ENCODE results near the gene GLIPR1.
"Not testable (repeated sequence)": the region's sequence is repeated elsewhere in the genome, so short reads cannot be mapped to it uniquely, and the experiment has no call there.

Gene GLIPR1

DNA sequence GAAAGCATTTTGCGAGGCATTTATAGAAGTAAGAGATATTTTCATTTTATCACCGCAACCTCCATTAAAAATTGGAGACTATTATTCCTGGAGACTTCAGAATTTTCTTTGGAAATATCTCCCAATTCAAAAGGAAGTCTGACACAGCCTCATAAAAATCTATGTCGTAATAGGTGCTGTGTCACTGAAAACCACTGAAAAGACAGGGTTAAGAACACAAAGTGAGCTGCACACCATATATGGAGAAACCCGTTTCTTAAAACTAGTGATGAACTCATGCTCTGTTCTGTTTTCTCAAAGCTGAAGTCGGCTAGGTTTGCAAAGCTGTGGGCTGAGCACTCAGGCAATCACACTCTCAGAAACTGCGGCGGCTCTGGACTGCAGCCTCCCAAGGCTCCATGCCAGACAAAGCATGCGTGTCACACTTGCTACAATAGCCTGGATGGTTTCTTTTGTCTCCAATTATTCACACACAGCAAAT is at the start of gene GLIPR1:
TSS of gene GLIPR1 (plus strand) at position 287 of the 481 bp plus-strand sequence. CDS start at position 413, 126 bp downstream.
- H3K4me3 Mint-ChIP-seq = peak within 1 kb of the TSS; percentile 90
- H3K27ac Mint-ChIP-seq = peak within 1 kb of the TSS; percentile 97
- H3K27me3 Mint-ChIP-seq = no peaks in the 10 kb centered on the region
- no peaks in the 10 kb centered on the region for H3K9me3 Mint-ChIP-seq (ENCODE audit: low read depth)
- peaks cover 9% of the 10 kb centered on the region for H3K36me3 Mint-ChIP-seq
- H3K4me1 Mint-ChIP-seq (ENCODE audit: low read depth) = peaks cover 92% of the 10 kb centered on the region

DNA sequence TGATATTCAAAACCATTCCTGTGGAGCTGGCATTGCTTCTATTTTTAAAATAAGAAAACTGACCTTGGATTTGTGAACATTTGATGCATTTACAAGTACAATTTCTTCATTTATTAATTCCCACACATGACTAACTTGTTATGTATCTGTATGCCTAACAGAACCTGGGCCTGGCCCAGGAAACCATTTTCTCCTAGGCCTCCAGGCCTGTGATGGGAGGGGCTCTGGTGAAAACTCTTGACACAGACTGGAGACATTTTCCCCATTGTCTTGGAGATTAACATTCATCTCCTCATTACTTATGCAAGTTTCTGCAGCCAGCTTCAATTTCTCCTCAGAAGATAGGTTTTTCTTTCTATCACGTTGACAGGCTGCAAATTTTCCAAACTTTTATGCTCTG is 47.6 kb upstream of the GLIPR1 start:
- Mint-ChIP-seq H3K9me3 (ENCODE audit: low read depth) (peaks cover 17% of the 10 kb centered on the region), H3K36me3 (peaks cover 8% of the 10 kb centered on the region), H3K4me1 (ENCODE audit: low read depth) (peaks cover 3% of the 10 kb centered on the region), H3K27ac (no peak overlapping the region), H3K4me3 (no peak overlapping the region), H3K27me3 (no peaks in the 10 kb centered on the region)

DNA sequence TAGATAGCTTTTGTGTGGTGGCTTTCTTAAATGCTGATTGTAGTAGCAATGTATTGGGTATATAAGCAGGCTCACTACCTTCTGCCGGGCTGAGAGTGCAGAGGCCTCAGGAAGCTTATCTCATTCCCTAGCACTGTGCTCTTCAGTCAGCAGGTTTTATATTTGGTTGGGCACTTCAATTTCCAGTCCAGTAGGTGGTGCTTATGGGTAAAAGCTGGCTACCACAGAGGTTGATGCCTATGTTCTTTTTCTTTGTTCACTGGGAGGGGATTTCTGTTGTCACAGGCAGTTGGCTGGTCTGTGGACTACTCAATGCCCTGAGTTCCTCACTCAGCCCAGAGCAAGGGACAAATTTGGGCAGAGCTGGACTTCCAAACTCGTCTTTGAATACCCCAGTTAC is 43.0 kb upstream of the GLIPR1 start:
- Mint-ChIP-seq H3K27ac (no peak overlapping the region), H3K9me3 (ENCODE audit: low read depth) (peaks cover 5% of the 10 kb centered on the region), H3K4me1 (ENCODE audit: low read depth) (peaks cover 3% of the 10 kb centered on the region)

DNA sequence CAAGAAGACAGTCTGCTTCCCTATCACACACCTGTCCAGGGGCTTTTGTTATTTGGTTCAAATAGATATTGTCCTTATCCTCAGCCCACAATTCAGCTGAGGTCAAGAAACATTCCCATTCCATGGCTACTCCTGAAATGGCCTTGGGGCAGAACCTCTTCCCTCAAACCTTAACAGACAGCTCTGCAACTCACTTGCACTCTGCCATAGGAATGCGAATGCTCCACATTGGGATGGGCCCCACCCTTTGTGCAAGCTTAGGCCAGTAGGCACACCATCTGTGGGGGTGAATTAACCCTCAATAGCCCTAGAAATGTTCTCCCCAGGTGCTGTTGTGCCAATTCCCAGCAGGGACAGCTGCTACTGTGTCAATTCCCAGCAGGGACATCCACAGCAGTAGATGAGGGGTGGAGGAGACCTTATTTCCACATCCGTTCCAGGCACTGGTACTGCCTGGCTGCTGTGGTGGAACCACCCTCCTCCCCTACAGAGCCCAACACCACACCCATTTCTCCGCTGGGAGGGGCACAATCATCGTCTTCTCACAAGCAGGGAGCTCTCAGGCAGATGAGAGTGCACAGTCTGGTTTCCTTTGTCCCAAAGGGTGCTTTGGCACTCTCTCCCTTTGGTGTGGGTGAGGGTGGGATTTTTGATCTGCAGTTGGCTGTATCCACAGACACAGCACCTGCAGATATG is 42.3 kb upstream of the GLIPR1 start:
- peaks cover 5% of the 10 kb centered on the region for H3K9me3 Mint-ChIP-seq (ENCODE audit: low read depth)
- no peak overlapping the region for H3K4me3 Mint-ChIP-seq
- H3K4me1 Mint-ChIP-seq (ENCODE audit: low read depth) = peaks cover 3% of the 10 kb centered on the region
- H3K27me3 Mint-ChIP-seq = peaks cover 2% of the 10 kb centered on the region
- no peak overlapping the region for H3K27ac Mint-ChIP-seq
- H3K36me3 Mint-ChIP-seq = peaks cover 6% of the 10 kb centered on the region

More for the DNA sequence above, 43.0 kb upstream of the GLIPR1 start:
- H3K4me3 Mint-ChIP-seq = no peak overlapping the region
- H3K36me3 Mint-ChIP-seq = peaks cover 6% of the 10 kb centered on the region
- no peaks in the 10 kb centered on the region for H3K27me3 Mint-ChIP-seq

DNA sequence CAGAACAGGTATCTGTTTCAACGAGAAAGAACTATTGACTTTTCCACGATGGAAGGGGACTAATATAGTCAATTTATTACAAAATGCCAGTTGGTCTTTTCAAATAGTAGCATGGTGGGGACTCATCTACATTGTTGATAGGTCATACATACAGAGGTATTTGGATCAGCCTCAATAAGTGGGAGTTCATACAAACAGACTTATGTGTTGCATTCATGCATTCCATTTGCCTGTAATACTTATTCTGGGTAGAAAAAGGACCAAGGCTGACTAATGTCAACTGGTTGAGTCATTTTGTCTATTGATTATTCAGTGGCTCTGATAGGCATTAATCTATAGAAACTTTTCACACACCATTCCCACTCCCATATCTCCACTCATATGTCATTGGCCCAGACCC is 41.5 kb upstream of the GLIPR1 start:
- peaks cover 5% of the 10 kb centered on the region for H3K9me3 Mint-ChIP-seq (ENCODE audit: low read depth)

DNA sequence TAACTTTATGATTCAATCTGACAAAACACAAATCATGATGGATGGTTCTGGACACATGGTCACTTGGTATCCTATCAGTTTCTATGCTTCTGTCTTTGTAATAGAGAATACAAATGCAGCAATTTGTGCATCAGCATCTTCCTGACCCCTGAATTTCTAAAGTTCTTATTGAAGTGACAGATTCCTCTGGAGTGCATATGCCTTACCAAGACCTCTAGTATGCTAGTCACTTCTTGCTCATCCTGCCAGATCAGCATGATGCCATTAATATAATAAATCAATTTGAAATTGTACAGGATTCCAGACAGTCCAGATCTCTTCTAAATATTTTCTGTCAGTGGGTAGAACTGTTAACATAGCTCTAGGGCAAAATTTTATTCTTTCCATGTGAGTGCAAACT is 40.6 kb upstream of the GLIPR1 start:
- peaks cover 6% of the 10 kb centered on the region for H3K36me3 Mint-ChIP-seq
- no peak overlapping the region for H3K4me3 Mint-ChIP-seq
- peaks cover 3% of the 10 kb centered on the region for H3K4me1 Mint-ChIP-seq (ENCODE audit: low read depth)

More for the DNA sequence above, 41.5 kb upstream of the GLIPR1 start:
- Mint-ChIP-seq H3K36me3 (peaks cover 6% of the 10 kb centered on the region), H3K27ac (no peak overlapping the region), H3K27me3 (peaks cover 7% of the 10 kb centered on the region), H3K4me1 (ENCODE audit: low read depth) (peaks cover 3% of the 10 kb centered on the region), H3K4me3 (no peak overlapping the region)

DNA sequence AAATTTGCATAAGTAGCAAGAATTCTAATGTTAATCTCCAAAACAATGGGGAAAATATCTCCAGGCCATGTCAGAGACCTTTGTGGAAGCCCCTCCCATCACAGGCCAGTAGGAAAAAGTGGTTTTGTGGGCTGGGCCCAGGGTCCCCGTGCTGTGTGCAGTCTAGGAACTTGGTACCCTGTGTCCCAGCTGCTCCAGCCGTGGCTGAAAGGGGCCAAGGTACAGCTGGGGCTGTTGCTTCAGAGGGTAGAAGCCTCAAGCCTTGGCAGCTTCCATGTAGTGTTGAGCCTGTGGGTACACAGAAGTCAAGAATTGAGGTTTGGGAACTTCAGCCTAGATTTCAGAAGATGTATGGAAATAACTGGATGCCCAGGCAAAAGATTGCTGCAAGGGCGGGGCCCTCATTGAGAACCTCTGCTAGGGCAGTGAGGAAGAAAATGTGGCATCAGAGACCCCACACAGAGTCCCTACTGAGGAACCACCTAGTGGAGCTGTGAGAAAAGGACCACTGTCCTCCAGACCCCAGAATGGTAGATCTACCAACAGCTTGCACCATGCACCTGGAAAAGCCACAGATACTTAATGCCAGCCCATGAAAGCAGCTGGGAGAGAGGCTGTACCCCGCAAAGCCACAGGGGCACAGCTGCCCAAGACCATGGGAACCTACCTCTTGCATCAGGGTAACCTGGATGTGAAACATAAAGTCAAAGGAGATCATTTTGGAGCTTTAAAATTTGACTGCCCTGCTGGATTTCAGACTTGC is 38.7 kb upstream of the GLIPR1 start:
- H3K4me3 Mint-ChIP-seq; H3K9me3 Mint-ChIP-seq (ENCODE audit: low read depth); H3K27ac Mint-ChIP-seq; H3K4me1 Mint-ChIP-seq (ENCODE audit: low read depth); H3K36me3 Mint-ChIP-seq; H3K27me3 Mint-ChIP-seq: not testable (repeated sequence)

More for the DNA sequence above, 40.6 kb upstream of the GLIPR1 start:
- no peak overlapping the region for H3K27ac Mint-ChIP-seq
- peaks cover 5% of the 10 kb centered on the region for H3K9me3 Mint-ChIP-seq (ENCODE audit: low read depth)
- peaks cover 7% of the 10 kb centered on the region for H3K27me3 Mint-ChIP-seq

DNA sequence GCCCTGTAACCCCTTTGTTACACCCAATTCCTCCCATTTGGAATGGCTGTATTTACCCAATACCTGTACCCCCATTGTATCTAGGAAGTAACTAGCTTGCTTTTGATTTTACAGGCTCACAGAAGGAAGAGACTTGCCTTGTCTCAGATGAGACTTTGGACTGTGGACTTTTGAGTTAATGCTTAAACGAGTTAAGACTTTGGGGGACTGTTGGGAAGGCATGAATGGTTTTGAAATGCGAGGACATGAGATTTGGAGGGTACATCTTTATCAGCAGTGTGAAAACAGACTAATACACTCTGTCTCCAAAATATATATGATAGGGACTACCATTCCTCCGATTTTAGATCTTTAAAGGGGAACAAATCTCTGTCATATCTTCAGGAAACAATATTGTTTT is 38.1 kb upstream of the GLIPR1 start:
- H3K27me3 Mint-ChIP-seq; H3K36me3 Mint-ChIP-seq; H3K4me1 Mint-ChIP-seq (ENCODE audit: low read depth); H3K9me3 Mint-ChIP-seq (ENCODE audit: low read depth); H3K27ac Mint-ChIP-seq; H3K4me3 Mint-ChIP-seq: not testable (repeated sequence)

DNA sequence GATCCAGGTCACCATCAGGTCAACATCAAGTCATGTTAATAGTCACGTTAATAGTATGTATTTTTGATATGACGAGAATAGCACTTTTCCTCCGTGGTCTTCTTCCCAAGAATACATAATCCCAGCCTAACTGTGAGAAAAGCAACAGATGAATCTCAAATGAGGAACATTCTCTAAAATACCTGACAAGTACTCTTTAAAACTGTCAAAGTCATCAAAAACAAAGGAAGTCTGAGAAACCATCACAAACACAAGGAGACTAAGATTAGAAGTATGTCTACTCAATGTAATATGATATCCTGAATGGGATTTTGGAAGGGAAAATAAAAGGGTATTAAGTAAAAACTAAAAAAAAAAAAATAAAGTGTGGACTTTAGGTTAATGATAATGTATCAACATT is 36.8 kb upstream of the GLIPR1 start:
- Mint-ChIP-seq H3K9me3 (ENCODE audit: low read depth) (peaks cover 5% of the 10 kb centered on the region), H3K36me3 (peaks cover 6% of the 10 kb centered on the region), H3K27me3 (peaks cover 7% of the 10 kb centered on the region), H3K4me3 (no peak overlapping the region), H3K27ac (no peak overlapping the region), H3K4me1 (ENCODE audit: low read depth) (no peaks in the 10 kb centered on the region)

DNA sequence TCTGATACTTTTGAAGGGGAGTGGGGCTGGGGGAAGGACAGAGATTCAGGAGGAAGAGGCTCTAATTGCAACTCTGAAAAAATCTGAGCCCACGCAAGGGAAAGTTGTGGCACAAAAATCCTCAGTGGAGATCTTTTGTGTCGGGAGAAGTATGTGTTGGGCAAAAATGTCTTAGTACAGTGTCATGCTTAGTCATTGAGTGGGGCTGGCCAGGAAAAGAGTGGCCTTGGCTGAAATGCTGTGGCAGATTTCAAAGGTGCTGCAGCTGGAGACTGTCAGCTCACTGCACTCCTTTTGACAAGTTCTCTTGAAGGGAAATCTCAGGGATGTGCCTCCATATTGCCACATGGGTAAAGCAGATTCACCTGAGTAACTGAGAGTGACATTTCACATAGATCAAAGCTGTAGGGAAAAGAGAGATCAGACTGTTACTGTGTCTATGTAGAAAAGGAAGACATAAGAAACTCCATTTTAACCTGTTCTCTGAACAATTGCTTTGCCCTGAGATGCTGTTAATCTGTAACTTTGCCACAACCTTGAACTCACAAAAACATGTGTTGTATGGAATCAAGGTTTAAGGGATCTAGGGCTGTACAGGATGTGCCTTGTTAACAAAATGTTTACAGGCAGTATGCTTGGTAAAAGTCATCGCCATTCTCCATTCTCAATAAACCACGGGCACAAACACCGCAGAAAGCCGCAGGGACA is 36.0 kb upstream of the GLIPR1 start:
- Mint-ChIP-seq H3K36me3 (peaks cover 6% of the 10 kb centered on the region), H3K27ac (no peak overlapping the region), H3K9me3 (ENCODE audit: low read depth) (peaks cover 5% of the 10 kb centered on the region), H3K4me1 (ENCODE audit: low read depth) (no peaks in the 10 kb centered on the region), H3K27me3 (peaks cover 7% of the 10 kb centered on the region), H3K4me3 (no peak overlapping the region)

DNA sequence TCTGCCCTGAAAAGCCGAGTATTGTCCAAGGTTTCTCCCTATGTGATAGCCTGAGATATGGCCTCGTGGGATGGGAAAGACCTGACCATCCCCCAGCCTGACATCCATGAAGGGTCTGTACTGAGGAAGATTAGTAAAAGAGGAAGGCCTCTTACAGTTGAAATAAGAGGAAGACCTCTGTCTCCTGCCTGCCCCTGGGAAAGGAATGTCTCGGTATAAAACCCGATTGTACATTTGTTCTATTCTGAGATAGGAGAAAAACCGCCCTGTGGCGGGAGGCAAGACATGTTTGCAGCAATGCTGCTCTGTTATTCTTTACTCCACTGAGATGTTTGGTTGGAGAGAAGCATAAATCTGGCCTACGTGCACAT is 35.4 kb upstream of the GLIPR1 start:
- not testable (repeated sequence) for H3K4me3 Mint-ChIP-seq; H3K27ac Mint-ChIP-seq; H3K9me3 Mint-ChIP-seq (ENCODE audit: low read depth); H3K36me3 Mint-ChIP-seq; H3K27me3 Mint-ChIP-seq; H3K4me1 Mint-ChIP-seq (ENCODE audit: low read depth)

DNA sequence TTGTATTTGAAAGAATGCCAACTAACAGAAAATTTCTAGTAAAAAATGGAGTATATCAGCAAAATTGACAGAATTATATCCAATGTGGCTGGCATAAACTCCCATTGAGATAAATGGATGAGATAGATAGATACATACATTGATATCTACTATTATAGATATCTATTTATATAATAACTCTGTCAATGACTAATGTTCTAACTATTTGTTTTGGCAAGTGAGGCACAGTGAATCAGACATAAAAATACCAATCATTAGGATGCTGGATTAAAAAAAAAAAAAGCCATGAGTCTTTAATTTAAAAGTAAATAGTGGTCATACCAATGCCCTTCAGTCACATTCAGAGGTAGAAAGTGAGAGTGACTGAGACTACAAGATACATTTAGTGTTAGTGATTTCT is 33.7 kb upstream of the GLIPR1 start:
- no peaks in the 10 kb centered on the region for H3K4me1 Mint-ChIP-seq (ENCODE audit: low read depth)
- H3K36me3 Mint-ChIP-seq = no peaks in the 10 kb centered on the region
- H3K9me3 Mint-ChIP-seq (ENCODE audit: low read depth) = no peaks in the 10 kb centered on the region
- no peak overlapping the region for H3K27ac Mint-ChIP-seq
- no peak overlapping the region for H3K4me3 Mint-ChIP-seq
- peaks cover 7% of the 10 kb centered on the region for H3K27me3 Mint-ChIP-seq

DNA sequence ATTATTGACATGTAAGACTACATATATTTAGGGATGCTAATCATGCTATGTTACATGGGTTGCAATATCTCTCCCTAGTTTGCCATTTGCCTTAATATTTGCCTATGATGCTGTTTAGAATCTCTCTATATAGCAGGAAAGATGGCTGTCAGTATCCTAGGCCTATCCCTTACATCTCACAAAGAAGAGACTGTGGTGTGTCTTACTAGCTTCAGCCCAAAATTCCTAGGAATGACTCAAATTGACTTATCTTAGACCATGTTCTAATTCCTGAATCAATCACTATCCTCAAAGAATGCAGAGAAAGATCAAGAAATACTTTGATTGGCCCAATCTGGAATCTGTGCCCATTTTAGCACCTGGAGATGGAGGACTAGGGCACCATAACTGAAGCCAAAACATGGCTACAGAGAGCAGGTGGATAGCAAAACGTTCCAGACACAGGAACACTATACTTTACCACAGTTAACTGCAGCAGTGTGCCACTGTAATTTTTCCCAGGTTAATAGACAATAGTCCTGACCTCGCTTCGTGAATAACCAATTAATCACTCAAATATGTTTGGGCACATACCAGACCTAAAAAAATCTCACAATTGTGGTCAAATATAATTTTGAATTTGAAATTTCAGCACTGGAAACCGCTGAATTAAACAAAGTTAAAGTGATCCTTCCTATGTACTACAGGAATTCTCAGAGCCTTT is 32.7 kb upstream of the GLIPR1 start:
- H3K9me3 Mint-ChIP-seq (ENCODE audit: low read depth) = no peaks in the 10 kb centered on the region
- no peak overlapping the region for H3K27ac Mint-ChIP-seq
- no peaks in the 10 kb centered on the region for H3K4me1 Mint-ChIP-seq (ENCODE audit: low read depth)
- peaks cover 7% of the 10 kb centered on the region for H3K27me3 Mint-ChIP-seq
- no peak overlapping the region for H3K4me3 Mint-ChIP-seq
- H3K36me3 Mint-ChIP-seq = no peaks in the 10 kb centered on the region

DNA sequence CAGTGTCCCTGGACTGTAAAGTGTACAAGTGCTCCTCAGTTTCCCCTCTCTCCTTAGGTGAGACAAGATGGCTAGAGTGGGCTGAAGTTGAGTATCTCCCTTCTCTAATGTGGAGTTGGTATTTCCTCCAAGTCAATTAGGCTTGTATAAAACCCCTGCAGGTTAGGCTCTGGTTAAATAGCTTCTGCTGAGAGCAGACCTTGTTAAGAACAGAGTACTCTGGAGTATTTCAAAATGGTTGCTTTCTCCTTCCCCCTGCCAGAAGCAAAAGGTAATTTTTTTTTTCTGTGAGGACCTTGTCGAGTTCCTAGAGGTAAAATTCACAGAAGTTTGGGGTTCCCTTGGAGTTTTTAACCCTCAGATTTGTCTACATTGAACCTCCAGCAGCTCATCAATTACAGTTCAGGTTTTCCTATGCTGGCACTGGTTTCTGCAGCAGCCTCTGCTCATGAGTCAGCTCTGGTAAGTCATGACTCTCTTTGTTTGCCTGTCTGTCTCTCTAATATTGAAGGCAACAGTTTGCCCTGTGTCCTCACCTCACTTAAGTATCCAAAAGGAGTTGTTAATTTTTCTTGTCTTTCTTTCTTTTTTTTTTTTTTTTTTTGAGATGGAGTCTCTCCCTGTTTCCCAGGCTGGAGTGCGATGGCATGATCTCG is 27.8 kb upstream of the GLIPR1 start:
- H3K4me3 Mint-ChIP-seq = no peak overlapping the region
- no peaks in the 10 kb centered on the region for H3K36me3 Mint-ChIP-seq
- no peak overlapping the region for H3K27ac Mint-ChIP-seq
- H3K27me3 Mint-ChIP-seq = no peaks in the 10 kb centered on the region
- H3K4me1 Mint-ChIP-seq (ENCODE audit: low read depth) = peaks cover 13% of the 10 kb centered on the region
- no peaks in the 10 kb centered on the region for H3K9me3 Mint-ChIP-seq (ENCODE audit: low read depth)

Measured in activated naive CD8-positive, alpha-beta T cell (primary cell).